Left ventricle myocardium inferior (tissue), 1 donor: ENCODE results near the gene STAM. TPM values are rescaled to one million over a fixed set of nuclear protein-coding genes. Genes with fewer than 3 reads are reported as not detected.

Experiments
- DNase-seq: peaks from one replicate; pipeline ENCODE4 v3.0.0-alpha.2; 2020
- H3K27ac ChIP-seq: fragments of 200-600 bp; replicated peaks from 2 replicates; pipeline ENCODE4 v1.8.0; 2021
- H3K27me3 ChIP-seq: fragments of 200-600 bp; 2 replicates; pipeline ENCODE4 v1.8.0; 2021; ENCODE audit warnings: low read depth
- H3K36me3 ChIP-seq: fragments of 200-600 bp; 2 replicates; pipeline ENCODE4 v1.8.0; 2021
- H3K4me1 ChIP-seq: fragments of 200-600 bp; 2 replicates; pipeline ENCODE4 v1.8.0; 2021
- H3K4me3 ChIP-seq: fragments of 200-600 bp; 2 replicates; pipeline ENCODE4 v1.8.0; 2021; ENCODE audit warnings: mild to moderate bottlenecking, moderate library complexity
- H3K9me3 ChIP-seq: fragments of 200-600 bp; replicated peaks from 2 replicates; pipeline ENCODE4 v1.8.0; 2021
- CTCF ChIP-seq: fragments of 200-600 bp; IDR thresholded peaks from 2 replicates; pipeline ENCODE4 v1.8.0; 2021; ENCODE audit warnings: antibody characterized with exemption, mild to moderate bottlenecking, borderline replicate concordance
- intact Hi-C: fragments of 100-400 bp; cut with micrococcal nuclease; formaldehyde crosslinking; loops from one replicate; pipeline ENCODE4 v1.11.0; 2022
- total RNA-seq: library from RNA; stranded (reverse); fragmentation: NEBNext Ultra II Directional; extraction: Animal tissue kit (Norgen Biotek cat#: 25700); gene quantifications from one replicate; pipeline ENCODE4 v1.2.1, GENCODE V29; 2021
- donor health status: DM: no; HTN: yes; CAD: no; lungs with severe emphysema.

STAM gene
- total RNA-seq, 1 donor from 2014 or later = 21.3 TPM

DNA sequence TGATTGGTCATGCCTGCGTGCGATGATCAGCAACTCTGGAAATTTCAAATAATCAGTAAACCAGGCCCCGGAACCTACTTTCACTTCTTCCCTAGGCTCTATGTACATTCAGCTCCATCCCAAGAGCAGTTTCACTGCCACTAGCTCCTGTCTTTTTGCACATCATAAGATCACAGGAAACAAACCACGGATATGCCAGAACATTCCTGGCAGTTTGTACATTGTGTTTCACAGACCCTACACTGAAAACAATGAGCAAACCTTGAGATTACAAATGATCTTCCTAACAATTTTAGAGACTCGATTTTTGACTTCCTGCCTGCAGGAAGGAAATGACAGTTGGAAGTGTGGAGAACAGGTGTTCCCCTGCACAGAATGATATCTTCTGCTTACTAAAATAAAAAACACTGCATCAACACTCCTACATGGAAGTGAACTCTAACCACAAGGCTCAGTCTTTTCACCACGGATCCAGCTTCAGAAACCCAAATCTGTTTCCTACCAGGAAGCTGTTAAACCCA is 100.5 kb downstream of the STAM start:
- Histone ChIP-seq H3K27ac (peak overlapping the region; percentile 36), H3K36me3 (no peaks in the 10 kb centered on the region), H3K4me3 (no peak overlapping the region), H3K9me3 (no peaks in the 10 kb centered on the region), H3K4me1 (peaks cover 23% of the 10 kb centered on the region), H3K27me3 (no peaks in the 10 kb centered on the region)
- TF ChIP-seq CTCF = no peak
- intact Hi-C loops = loop anchor here (5.0 kb wide), 1 partner anchor 137 kb away; no protein-coding TSS in a partner anchor
- DNase-seq = no peak

DNA sequence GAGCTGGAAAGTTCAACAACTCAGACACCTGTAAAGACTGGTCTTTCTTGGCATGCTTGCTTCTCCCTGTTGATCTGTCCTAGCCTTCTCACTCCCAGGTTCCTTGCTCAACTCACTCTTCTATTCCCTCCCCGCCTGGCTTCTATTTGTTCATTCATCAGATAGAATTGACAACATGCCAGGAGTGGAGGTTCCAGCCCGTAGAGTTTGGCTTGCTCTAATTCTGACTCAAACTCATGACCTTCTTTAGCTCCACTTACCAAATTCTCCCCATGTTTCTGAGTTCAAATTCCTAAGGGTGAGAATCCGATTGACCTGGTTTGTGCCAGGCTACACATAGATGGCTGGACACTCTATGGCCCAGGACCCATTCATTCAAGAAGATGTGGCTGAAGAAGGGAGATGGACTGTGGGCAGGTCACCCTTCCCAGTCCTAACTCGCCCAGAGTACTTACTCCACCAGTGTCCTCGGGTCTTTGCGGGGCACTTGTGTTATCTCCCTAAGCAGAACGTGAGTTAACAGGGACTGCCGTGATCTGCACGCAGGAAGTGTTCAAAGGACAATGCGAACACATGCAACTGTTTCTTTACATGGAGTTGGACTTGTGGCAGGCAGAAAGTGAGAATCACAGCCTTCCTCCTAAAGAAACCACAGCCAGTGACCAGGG is 104.1 kb downstream of the STAM start:
- Histone ChIP-seq H3K36me3 (no peaks in the 10 kb centered on the region), H3K27me3 (no peaks in the 10 kb centered on the region), H3K9me3 (no peaks in the 10 kb centered on the region), H3K27ac (no peak overlapping the region), H3K4me1 (peaks cover 19% of the 10 kb centered on the region), H3K4me3 (no peak overlapping the region)
- no peak for TF ChIP-seq CTCF
- intact Hi-C loops = no loop called here
- DNase-seq = no peak

DNA sequence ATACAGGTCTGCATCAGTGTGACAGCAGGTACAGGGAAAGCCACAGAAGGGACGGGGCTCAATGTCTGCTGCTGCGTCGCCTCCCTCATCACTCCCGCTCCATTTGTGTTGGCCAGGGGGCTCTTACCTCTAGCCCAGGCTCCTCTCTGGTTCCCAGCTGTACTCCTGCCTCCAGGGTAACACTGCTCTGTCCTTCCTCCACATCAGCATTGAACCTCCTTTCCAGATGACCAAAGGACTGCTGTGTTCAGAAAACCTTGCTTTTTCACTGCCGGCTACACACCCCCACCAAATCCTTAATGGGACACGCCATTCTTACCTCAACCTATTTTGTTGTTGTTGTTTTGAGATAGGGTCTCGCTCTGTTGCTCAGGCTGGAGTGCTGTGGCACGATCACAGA is 105.9 kb downstream of the STAM start:
- intact Hi-C loops = no loop called here
- H3K4me1 ChIP-seq = peaks cover 6% of the 10 kb centered on the region
- no peak for DNase-seq
- TF ChIP-seq CTCF = no peak
- no peaks in the 10 kb centered on the region for H3K9me3 ChIP-seq
- no peak overlapping the region for H3K4me3 ChIP-seq
- H3K27me3 ChIP-seq = no peaks in the 10 kb centered on the region
- H3K27ac ChIP-seq = no peak overlapping the region
- H3K36me3 ChIP-seq = no peaks in the 10 kb centered on the region

GRCh38 chr10:17751781-17752445 is 108.0 kb downstream of the STAM start, which contains the start of gene TMEM236:
TMEM236 (plus strand) TSS chr10:17752201; CDS start chr10:17752296, 95 bp downstream.
- no peak within 1 kb of the TSS for H3K4me3 ChIP-seq

More at GRCh38 chr10:17751781-17752445, 108.0 kb downstream of the STAM start, which contains the start of gene TMEM236:
- intact Hi-C loops = no loop called here
- Histone ChIP-seq H3K27me3 (no peaks in the 10 kb centered on the region), H3K4me1 (no peaks in the 10 kb centered on the region), H3K9me3 (no peaks in the 10 kb centered on the region), H3K27ac (no peak within 1 kb of the TSS), H3K36me3 (no peaks in the 10 kb centered on the region)
- no peak for DNase-seq
- no peak for TF ChIP-seq CTCF
